ENCODE data around the gene MAD1L1. TPM values are rescaled to one million over a fixed set of nuclear protein-coding genes. Genes with fewer than 3 reads are reported as not detected.

The MAD1L1 gene
- total RNA-seq, 1 experiment from 2014 or later, result 43.8 TPM

- ChIA-PET POLR2A (no interaction called here), CTCF (no interaction called here)
- ATAC-seq (no peak), DNase-seq (ENCODE audit: low spot score) (no peak)
- TF ChIP-seq MLX (CRISPR knock-in tag; IDR thresholded peaks at IDR 0.05) (no peak), ZNF232 (CRISPR knock-in tag; IDR thresholded peaks at IDR 0.05) (no peak), HMGXB4 (CRISPR knock-in tag; IDR thresholded peaks at IDR 0.05) (no peak), STAT6 (CRISPR knock-in tag; conservative IDR thresholded peaks at IDR 0.05; ENCODE audit: low read depth) (no peak), CTCF (IDR thresholded peaks at IDR 0.05) (no peak), E2F1 (CRISPR knock-in tag; IDR thresholded peaks at IDR 0.05) (no peak), ESRRA (CRISPR knock-in tag; IDR thresholded peaks at IDR 0.05; ENCODE audit: borderline replicate concordance) (no peak), FOXK1 (CRISPR knock-in tag; IDR thresholded peaks at IDR 0.05) (no peak), IRF2 (CRISPR knock-in tag; IDR thresholded peaks at IDR 0.05; ENCODE audit: borderline replicate concordance, low read depth) (no peak), PRRX2 (CRISPR knock-in tag; IDR thresholded peaks at IDR 0.05) (no peak), CBFB (CRISPR knock-in tag; IDR thresholded peaks at IDR 0.05; ENCODE audit: low read depth) (no peak), ZNF423 (CRISPR knock-in tag; IDR thresholded peaks at IDR 0.05) (no peak)
- no peaks in the 10 kb centered on the region for H3K9me3 Mint-ChIP-seq
- H3K27ac Mint-ChIP-seq, result peak overlapping the region; percentile 68; the same call in 1 of the 2 replicates
- no peaks in the 10 kb centered on the region for H3K36me3 Mint-ChIP-seq
- no peaks in the 10 kb centered on the region for H3K27me3 Mint-ChIP-seq (ENCODE audit: low read depth)
- peaks cover 15% of the 10 kb centered on the region for H3K4me1 Mint-ChIP-seq
- no peak overlapping the region for H3K4me3 Mint-ChIP-seq
Observed at GRCh38 chr7:1947586-1948217, 285.0 kb downstream of the MAD1L1 start.

- Mint-ChIP-seq H3K27me3 (ENCODE audit: low read depth) (no peaks in the 10 kb centered on the region), H3K4me3 (no peak overlapping the region), H3K27ac (peak overlapping the region; percentile 69; the same call in 1 of the 2 replicates), H3K4me1 (peaks cover 19% of the 10 kb centered on the region), H3K9me3 (no peaks in the 10 kb centered on the region), H3K36me3 (no peaks in the 10 kb centered on the region)
- POLR2A ChIA-PET, result no interaction called here
- DNase-seq (ENCODE audit: low spot score) (no peak), ATAC-seq (no peak)
- CTCF ChIA-PET, result no interaction called here
- TF ChIP-seq PRDM15 (CRISPR knock-in tag; IDR thresholded peaks at IDR 0.05) (no peak), ZNF232 (CRISPR knock-in tag; IDR thresholded peaks at IDR 0.05) (no peak), OVOL2 (CRISPR knock-in tag; IDR thresholded peaks at IDR 0.05; ENCODE audit: borderline replicate concordance) (no peak), FOXJ3 (CRISPR knock-in tag; IDR thresholded peaks at IDR 0.05; ENCODE audit: borderline replicate concordance) (no peak), ZSCAN18 (CRISPR knock-in tag; IDR thresholded peaks at IDR 0.05) (no peak), ZNF416 (CRISPR knock-in tag; IDR thresholded peaks at IDR 0.05) (no peak), TP53 (CRISPR knock-in tag; IDR thresholded peaks at IDR 0.05) (no peak)
Observed at GRCh38 chr7:1946773-1947450, 285.8 kb downstream of the MAD1L1 start.
